ENCODE results near the gene RASGRP2.

Gene RASGRP2

DNA sequence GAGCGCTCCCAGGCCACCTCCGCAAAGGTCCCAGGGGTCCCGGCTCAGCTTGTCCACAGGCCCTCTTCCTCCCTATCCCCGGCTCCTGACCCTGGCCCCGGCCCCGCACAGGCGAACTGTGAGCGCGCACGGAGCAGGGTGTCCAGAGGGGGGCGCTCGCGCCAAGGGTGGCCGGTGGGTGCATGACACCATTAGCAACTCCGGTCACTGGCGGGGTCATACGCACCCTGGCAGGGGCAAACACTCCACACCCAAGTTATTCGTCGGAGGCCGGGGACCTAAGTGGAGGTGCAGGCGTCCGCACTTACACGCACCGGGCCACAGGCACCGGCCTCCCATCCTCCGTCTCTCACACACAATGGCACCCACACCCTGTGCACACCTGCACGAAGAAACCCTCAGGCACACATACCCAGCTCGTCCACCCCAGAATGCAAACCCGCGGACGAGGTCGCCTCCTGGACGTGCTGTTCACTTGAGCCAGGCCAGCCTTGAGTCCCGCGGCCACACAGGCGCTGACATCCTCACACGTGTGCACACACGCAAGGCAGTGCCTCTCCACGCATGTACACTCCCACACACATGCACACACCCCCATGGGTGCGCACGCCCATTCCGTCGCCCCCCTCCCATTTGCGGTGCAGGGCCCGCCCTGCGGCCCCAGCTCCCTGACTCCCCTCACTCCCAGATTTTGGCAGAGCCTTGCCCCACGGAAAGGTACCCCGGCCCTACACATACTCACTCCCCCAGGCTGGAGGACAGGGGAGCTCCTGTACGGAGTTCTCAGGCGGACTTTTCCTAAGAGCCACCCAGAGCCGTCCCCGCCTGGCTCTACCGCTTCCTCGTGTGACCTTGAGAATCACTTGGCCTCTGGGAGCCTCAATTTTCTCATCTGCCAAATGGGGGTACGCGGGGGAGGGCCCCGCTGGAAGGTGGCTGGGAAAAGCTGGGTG lies at the start of gene RASGRP2:
Gene RASGRP2 (minus strand): TSS at position 552 of the 953 bp plus-strand sequence. CDS start 1,276 bp downstream, outside the sequence.
- DNase-seq: no peak

DNA sequence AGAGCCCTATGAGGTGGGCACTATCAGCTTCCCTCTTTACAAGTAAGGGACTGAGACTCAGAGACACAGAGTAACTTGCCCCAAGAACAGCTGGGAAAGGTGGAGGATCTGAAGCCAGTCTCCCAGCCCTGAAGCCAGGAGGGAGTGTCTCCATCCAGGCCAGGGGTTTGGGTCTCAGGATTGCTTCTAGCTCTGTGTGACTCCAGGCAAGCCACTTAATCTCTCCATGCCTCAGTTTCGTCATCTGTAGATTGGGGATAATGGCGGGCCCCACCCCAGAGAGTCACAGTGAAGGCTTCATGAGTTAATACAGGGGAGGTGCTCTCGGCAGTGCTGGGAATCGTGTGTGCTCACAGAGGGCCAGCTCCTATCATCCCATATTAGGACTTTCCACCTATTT lies 48.5 kb upstream of the RASGRP2 start:
- DNase-seq: no peak

- DNase-seq: no peak
Measured at GRCh38 chr11:64791781-64792291, 47.9 kb upstream of the RASGRP2 start.

GRCh38 chr11:64790205-64791095 lies 46.5 kb upstream of the RASGRP2 start:
- DNase-seq: no peak

DNA sequence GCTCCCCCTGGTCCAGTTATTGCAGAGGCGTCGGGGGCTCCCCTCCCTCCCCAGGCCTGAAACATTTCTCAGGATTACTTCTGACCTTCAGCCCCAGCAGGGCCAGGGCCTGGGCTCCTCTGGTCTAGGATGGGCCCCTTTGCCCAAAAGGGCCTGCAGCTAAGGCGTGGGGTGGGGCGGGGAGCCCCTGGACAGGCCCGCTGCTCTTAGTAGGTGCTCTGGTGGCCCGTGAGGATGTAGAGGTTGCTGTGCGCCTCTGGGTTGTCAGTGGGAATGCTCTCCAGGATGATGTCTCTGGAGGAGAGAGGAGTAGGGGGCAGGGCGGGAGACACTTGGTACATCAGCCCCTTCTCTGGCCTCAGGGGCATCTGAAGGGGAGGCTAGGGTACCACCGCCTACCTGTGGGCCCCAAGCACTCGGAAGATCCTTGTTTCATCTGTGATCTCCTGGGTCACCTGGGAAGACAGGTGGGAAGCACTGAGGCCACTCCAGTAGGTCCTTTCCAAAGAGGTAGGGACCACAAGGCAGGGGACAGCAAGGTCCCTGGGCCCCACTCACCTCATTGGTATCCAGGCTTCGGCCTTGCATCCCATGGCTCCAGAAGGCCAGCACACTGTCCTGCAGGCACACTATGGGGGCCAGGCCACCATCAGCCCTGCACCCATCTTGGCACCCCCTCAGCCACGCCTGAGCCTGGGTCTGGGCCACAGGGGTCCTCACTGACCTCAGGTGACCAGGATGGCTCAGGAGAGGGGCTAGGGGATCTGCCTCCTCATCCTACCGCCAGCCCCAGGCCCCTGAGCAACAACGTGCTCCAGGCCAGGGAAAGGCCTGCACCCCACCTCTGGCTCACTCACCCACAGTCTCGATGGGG lies 45.6 kb upstream of the RASGRP2 start:
- DNase-seq: no peak

- DNase-seq: no peak
Measured at GRCh38 chr11:64788321-64789215, 44.6 kb upstream of the RASGRP2 start.

GRCh38 chr11:64787526-64788320 lies 43.8 kb upstream of the RASGRP2 start:
- DNase-seq: no peak

DNA sequence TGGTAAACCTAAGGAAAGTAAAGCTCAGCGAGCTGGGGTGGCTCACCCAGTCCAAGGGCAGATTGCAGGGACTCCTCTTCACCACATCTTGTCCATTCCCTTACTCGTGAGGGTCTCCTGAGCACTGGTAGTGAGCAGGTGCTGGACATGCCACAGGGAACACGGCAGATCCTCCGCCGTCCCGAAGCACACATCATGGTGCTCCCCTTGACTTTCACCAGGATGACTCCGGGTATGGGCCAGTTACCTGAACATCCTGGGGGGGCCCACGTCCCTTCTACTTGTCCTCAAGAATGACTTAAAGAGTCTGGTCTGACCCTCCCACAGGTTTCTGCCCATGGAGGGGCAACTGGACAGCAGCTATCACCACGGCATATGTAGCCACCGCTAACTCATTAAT lies 42.4 kb upstream of the RASGRP2 start:
- DNase-seq: no peak

DNA sequence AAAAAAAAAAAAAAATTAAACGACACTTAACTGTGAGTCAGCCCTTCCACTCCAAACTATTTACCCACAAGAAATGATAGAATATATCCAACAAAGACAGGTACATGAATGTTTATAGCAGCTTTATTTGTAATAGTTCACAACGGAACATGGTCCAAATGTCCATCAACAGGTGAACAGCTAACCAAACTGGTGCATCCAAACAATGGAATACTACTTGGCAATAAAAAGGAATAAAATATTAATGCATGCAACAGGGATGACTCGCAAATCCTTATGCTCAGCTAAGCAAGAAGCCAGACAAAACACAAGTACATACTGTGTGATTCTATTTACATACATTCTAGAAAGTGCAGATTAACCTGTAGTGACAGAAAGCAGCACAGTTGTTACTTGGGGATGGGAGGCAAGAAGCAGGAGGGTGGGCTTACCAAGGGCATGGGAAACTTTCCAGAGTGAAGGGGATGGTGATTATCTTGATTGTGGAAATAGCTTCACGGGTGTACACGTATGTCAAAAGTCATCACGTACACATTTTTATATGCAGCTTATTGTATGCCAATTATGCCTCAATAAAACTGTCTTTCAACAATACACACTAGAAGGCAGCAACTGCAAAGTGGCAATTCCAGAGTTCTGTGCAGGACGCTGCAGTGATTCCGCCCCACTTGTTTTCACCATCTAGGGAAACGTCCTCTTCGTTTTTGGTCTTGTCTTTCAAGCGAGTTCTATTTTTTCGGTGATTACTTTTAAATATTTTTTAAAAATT lies 41.1 kb upstream of the RASGRP2 start:
- no peak for DNase-seq

- DNase-seq: peak; percentile 95
Measured at GRCh38 chr11:64778473-64779298, 34.7 kb upstream of the RASGRP2 start, which contains the start of gene SF1. SF1 (minus strand) TSS chr11:64778542; CDS start chr11:64778392, 150 bp downstream.

DNA sequence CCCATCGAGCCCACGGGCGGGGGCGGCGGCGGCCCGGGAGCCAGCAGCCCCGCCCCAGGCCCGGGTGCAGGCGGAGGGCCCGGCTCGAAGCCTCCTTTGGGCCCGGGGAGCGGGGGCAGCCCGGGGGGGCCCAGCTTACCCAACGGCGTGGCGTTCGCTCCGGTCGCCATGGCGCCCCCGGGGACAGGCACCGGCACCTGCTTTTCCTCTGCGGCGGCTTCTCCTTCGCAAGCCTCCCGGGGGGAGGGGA lies 34.2 kb upstream of the RASGRP2 start:
- DNase-seq: no peak

DNA sequence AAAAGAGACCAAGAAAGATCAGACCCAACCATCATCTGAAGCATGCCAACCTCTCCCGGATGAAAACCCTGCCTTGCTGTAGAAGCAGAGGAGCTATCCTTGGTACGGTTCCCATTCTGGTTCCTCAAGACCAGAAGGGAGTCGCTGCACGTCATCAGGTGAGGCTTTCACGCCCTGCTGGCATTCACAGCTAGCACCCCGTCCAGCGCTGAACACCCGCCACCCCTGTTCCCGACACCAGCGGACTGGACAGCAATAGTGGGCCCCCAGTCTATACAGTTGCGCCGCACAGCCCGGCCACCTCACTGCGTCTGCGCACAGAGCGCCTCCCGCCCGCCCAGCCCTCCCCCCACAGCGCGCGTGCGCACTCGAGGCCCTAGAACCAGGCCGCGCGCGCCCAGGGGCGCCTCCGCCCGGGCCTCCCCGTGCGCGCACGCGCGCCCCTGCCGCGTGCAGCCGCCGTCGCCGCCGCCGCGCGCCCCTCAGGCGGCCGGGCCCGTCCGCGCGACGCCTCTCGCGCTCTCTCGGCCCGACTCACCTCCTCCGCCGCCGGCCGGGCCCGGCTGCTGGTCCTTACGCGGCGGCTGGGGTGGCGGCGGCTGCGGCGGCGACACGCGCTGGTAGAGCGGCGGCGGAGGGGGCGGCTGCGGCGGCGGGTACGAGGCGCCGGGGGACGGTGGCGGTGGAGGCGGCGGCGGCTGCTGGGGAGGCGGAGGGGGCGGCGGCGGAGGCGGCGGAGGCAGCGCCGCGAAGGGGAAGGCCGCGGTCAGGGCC lies 33.7 kb upstream of the RASGRP2 start:
- no peak for DNase-seq

- no peak for DNase-seq
Measured at GRCh38 chr11:64776875-64777274, 32.9 kb upstream of the RASGRP2 start.

DNA sequence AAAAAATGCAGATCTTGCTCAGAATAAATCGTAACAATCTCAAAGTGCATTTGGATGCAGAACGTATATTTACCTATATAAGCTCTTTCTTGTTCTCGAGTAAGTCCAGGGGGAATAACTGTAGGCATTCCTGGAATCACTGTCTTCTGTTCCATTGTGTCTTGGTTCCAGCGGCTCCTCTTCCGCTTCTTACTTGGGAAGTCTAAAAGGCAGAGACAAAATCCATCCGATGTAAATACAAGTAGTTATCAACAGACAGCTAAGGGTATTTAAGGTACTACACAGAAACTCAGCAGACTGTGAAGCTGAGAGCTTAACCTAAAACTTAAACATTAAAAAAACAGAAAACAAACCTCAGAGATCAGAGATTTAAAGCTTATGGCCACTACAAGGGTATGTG lies 32.5 kb upstream of the RASGRP2 start:
- DNase-seq: no peak

GRCh38 chr11:64774144-64774543 lies 30.2 kb upstream of the RASGRP2 start:
- DNase-seq: no peak

- no peak for DNase-seq
Measured at GRCh38 chr11:64772303-64773018, 28.5 kb upstream of the RASGRP2 start.

- DNase-seq: no peak
Measured at GRCh38 chr11:64771861-64772260, 27.9 kb upstream of the RASGRP2 start.
